IMR-90 (cell line): ENCODE results near the gene DPF1. TPM values are rescaled to one million over a fixed set of nuclear protein-coding genes. Genes with fewer than 3 reads are reported as not detected.
A peak's percentile ranks its signal among the peaks of the same experiment; 100 is the strongest.

Experiments
- ATAC-seq: fragments of 200-7000 bp; cut with Tn5 transposase; 2 replicates; pipeline ENCODE4 v1.9.1; 2020; ENCODE audit warnings: low read depth, mild to moderate bottlenecking, moderate library complexity
- BruUV-seq: library from RNA; stranded (reverse); fragments of 400-500 nt; replicated peaks from 2 replicates; lab custom pipeline; 2021; lab: Mats Ljungman, UMichigan
- CTCF ChIA-PET: fragments of 300-600 bp; formaldehyde crosslinking; extraction: SDS; loops from one replicate; lab custom pipeline; 2021; ENCODE audit warnings: antibody characterized with exemption; lab: Yijun Ruan, JAX
- POLR2A ChIA-PET: fragments of 300-600 bp; sonication (Branson Sonifier 250); formaldehyde crosslinking; loops from one replicate; lab custom pipeline; 2022; ENCODE audit warnings: antibody characterized with exemption; ENCODE audit not compliant: unreplicated experiment; lab: Charles Lee
- DNase-seq: peaks from one replicate; pipeline ENCODE4 v3.0.0; 2013
- H2AFZ ChIP-seq: replicated peaks from 2 replicates; pipeline ENCODE3; 2013; ENCODE audit warnings: low read length, mild to moderate bottlenecking; ENCODE audit not compliant: poor library complexity
- H2AK5ac ChIP-seq: 2 replicates; pipeline ENCODE4 v1.6.1; 2013; ENCODE audit warnings: low read depth, low read length, inconsistent platforms
- H2AK9ac ChIP-seq: replicated peaks from 2 replicates; pipeline ENCODE3; 2013; ENCODE audit warnings: mild to moderate bottlenecking, low read depth, low read length, moderate library complexity; ENCODE audit not compliant: poor library complexity
- H2BK120ac ChIP-seq: 2 replicates; pipeline ENCODE4 v1.6.1; 2013; ENCODE audit warnings: low read depth, low read length, inconsistent platforms
- H2BK15ac ChIP-seq: 3 replicates; pipeline ENCODE4 v1.6.1; 2013; ENCODE audit warnings: low read depth, low read length, inconsistent platforms
- H2BK20ac ChIP-seq: 2 replicates; pipeline ENCODE4 v1.6.1; 2013; ENCODE audit warnings: low read depth, mild to moderate bottlenecking, inconsistent platforms, low read length, moderate library complexity
- H2BK5ac ChIP-seq: 2 replicates; pipeline ENCODE4 v1.6.1; 2013; ENCODE audit warnings: mild to moderate bottlenecking, low read depth, low read length, inconsistent platforms; ENCODE audit not compliant: poor library complexity, severe bottlenecking
- H3K14ac ChIP-seq: replicated peaks from 2 replicates; pipeline ENCODE4 v1.6.1; 2013; ENCODE audit warnings: low read depth, low read length, inconsistent platforms
- H3K18ac ChIP-seq: 2 replicates; pipeline ENCODE4 v1.6.1; 2013; ENCODE audit warnings: low read depth, low read length, control low read depth
- H3K23ac ChIP-seq: 2 replicates; pipeline ENCODE4 v1.6.1; 2013; ENCODE audit warnings: low read depth, low read length, inconsistent platforms
- H3K27ac ChIP-seq: 2 replicates; pipeline ENCODE4 v1.5.1; 2013; ENCODE audit warnings: mild to moderate bottlenecking, control low read depth, low read length; ENCODE audit not compliant: insufficient read depth
- H3K27me3 ChIP-seq: 2 replicates; pipeline ENCODE4 v1.6.1; 2013; ENCODE audit warnings: low read length; ENCODE audit not compliant: control insufficient read depth, insufficient read depth
- H3K36me3 ChIP-seq: 2 replicates; pipeline ENCODE4 v1.6.1; 2013; ENCODE audit warnings: low read length, mixed read lengths; ENCODE audit not compliant: control insufficient read depth, insufficient read depth
- H3K4ac ChIP-seq: 2 replicates; pipeline ENCODE4 v1.6.1; 2013; ENCODE audit warnings: low read depth, low read length, inconsistent platforms
- H3K4me1 ChIP-seq: 2 replicates; pipeline ENCODE4 v1.6.1; 2013; ENCODE audit warnings: low read length, mixed read lengths; ENCODE audit not compliant: control insufficient read depth, insufficient read depth
- H3K4me2 ChIP-seq: 2 replicates; pipeline ENCODE4 v1.6.1; 2013; ENCODE audit warnings: low read depth, mild to moderate bottlenecking, control low read depth, low read length, moderate library complexity
- H3K4me3 ChIP-seq: 2 replicates; pipeline ENCODE4 v1.5.1; 2013; ENCODE audit warnings: low read depth, mild to moderate bottlenecking, control low read depth, low read length, moderate library complexity; ENCODE audit not compliant: insufficient read depth
- H3K56ac ChIP-seq: 2 replicates; pipeline ENCODE4 v1.6.1; 2013; ENCODE audit warnings: low read length, inconsistent platforms; ENCODE audit not compliant: insufficient read depth; ENCODE audit errors: extremely low read depth
- H3K79me1 ChIP-seq, 2 experiments: 2 replicates each; pipeline ENCODE4 v1.6.1; 2013; ENCODE audit warnings: low read length in 2 of 2, inconsistent platforms in 1 of 2, low read depth in 1 of 2
- H3K9ac ChIP-seq: 2 replicates; pipeline ENCODE4 v1.6.1; 2013; ENCODE audit warnings: low read depth, low read length, control low read depth
- H3K9me1 ChIP-seq: 2 replicates; pipeline ENCODE4 v1.6.1; 2013; ENCODE audit warnings: low read length, inconsistent platforms; ENCODE audit not compliant: insufficient read depth
- H3K9me3 ChIP-seq: 2 replicates; pipeline ENCODE4 v1.6.1; 2013; ENCODE audit warnings: low read length; ENCODE audit not compliant: control insufficient read depth, insufficient read depth
- H4K20me1 ChIP-seq: 2 replicates; pipeline ENCODE4 v1.6.1; 2013; ENCODE audit warnings: low read length, inconsistent platforms; ENCODE audit not compliant: insufficient read depth
- H4K5ac ChIP-seq: 2 replicates; pipeline ENCODE4 v1.6.1; 2013; ENCODE audit warnings: mild to moderate bottlenecking, low read depth, low read length, control low read depth
- H4K8ac ChIP-seq, 2 experiments: 2 replicates each; pipeline ENCODE4 v1.6.1; 2013; ENCODE audit warnings: low read depth in 2 of 2, low read length in 2 of 2, control low read depth in 1 of 2, inconsistent platforms in 1 of 2
- H4K91ac ChIP-seq: 2 replicates; pipeline ENCODE4 v1.6.1; 2013; ENCODE audit warnings: low read depth, low read length, inconsistent platforms; ENCODE audit not compliant: insufficient read depth
- FOS ChIP-seq: fragments of 150-350 bp; IDR thresholded peaks from 2 replicates; pipeline ENCODE4 v1.6.1; 2016; ENCODE audit warnings: low read depth, low read length
- MXI1 ChIP-seq: IDR thresholded peaks from 2 replicates; pipeline ENCODE4 v1.6.1; 2012; ENCODE audit warnings: low read depth, mild to moderate bottlenecking, low read length, moderate library complexity, borderline replicate concordance
- POLR2A ChIP-seq: IDR thresholded peaks from 2 replicates; pipeline ENCODE4 v1.6.1; 2012; ENCODE audit warnings: mild to moderate bottlenecking, low read depth, low read length
- RAD21 ChIP-seq: IDR thresholded peaks from 2 replicates; pipeline ENCODE4 v1.6.1; 2012; ENCODE audit warnings: low read length, improper control_type of control experiment
- RFX5 ChIP-seq: IDR thresholded peaks from 2 replicates; pipeline ENCODE4 v1.8.0; 2012; ENCODE audit warnings: low read depth, mild to moderate bottlenecking, low read length, moderate library complexity
- SMC3 ChIP-seq: fragments of 150-350 bp; IDR thresholded peaks from 2 replicates; pipeline ENCODE4 v1.6.1; 2016; ENCODE audit warnings: low read depth, mild to moderate bottlenecking, antibody characterized with exemption, low read length, moderate library complexity
- WGBS, 2 experiments: methylation state at CpG; one replicate each; pipeline versions ENCODE4 v1.1.5 to v1.1.7; 2013; ENCODE audit warnings: missing lambda C conversion rate in 2 of 2; ENCODE audit not compliant: insufficient read length in 1 of 2; ENCODE audit errors: extremely low coverage in 2 of 2; 5-methylcytosine and 5-hydroxymethylcytosine counted together
- dilution Hi-C: fragments of 300-500 bp; cut with HindIII; formaldehyde crosslinking; loops from one replicate; pipeline ENCODE4 v1.14.3; 2018; ENCODE audit warnings: low sequenced_read_pairs; ENCODE audit not compliant: unreplicated experiment
- in situ Hi-C: fragments of 300-500 bp; cut with MboI; formaldehyde crosslinking; loops from 3 replicates; pipeline ENCODE4 v1.14.3; 2019; ENCODE audit warnings: low sequenced_read_pairs, inconsistent platforms, mixed read lengths
- intact Hi-C: fragments of 100-400 bp; cut with micrococcal nuclease; formaldehyde crosslinking; loops from 2 replicates; pipeline ENCODE4 v1.10.0; 2022
- polyA plus RNA-seq, 3 experiments: library from polyadenylated mRNA; depleted of rRNA; stranded (reverse); fragments of >200 nt; gene quantifications; 2 replicates each; pipeline ENCODE4 v1.2.3, GENCODE V29; 2012; ENCODE audit warnings: low replicate concordance in 1 of 3
- total RNA-seq: library from RNA; depleted of rRNA; stranded (reverse); fragments of >200 nt; gene quantifications from 2 replicates; pipeline ENCODE4 v1.2.3, GENCODE V29; 2012

DPF1 gene
- total and polyA plus RNA-seq, 2 of the 4 experiments (the other 2 are of a cell fraction) = 3.2 to 5.5 TPM

DNA sequence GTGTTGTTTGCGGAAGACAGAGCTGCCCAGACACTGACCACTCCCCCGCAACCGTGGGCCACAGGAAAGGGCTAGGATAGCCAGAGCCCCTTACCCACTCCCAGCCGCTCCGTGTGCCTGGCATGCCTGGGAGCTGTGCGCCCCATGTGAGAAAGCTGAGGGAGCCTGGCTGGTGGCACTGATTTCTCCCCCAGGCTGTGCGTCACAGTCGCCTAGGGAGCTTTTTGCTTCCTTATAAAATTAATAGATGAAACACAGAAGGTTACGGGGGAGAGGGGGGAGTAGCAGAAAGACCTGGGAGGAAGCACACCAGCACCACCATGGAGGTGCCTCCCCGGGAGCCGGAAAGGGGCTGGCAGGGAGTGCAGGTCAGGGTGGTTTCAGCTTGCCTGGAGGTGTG lies 24.7 kb downstream of the DPF1 start:
- H3K9me3 ChIP-seq = no peaks in the 10 kb centered on the region
- H2BK120ac ChIP-seq = no peak overlapping the region
- no peaks in the 10 kb centered on the region for H3K4me1 ChIP-seq
- H3K23ac ChIP-seq = no peak overlapping the region
- no peak overlapping the region for H2BK5ac ChIP-seq
- WGBS, 2 experiments = no CpG with 5 or more reads among the region's 11 CpGs
- H3K27ac ChIP-seq = no peak overlapping the region
- no peaks in the 10 kb centered on the region for H3K27me3 ChIP-seq
- H4K8ac ChIP-seq = no peak overlapping the region
- no peak overlapping the region for H3K56ac ChIP-seq
- H3K4ac ChIP-seq = no peak overlapping the region
- no peak overlapping the region for H2BK15ac ChIP-seq
- TF ChIP-seq RAD21 = no peak
- no peak for TF ChIP-seq POLR2A
- no peak for TF ChIP-seq MXI1
- no peak for TF ChIP-seq SMC3
- no peak for TF ChIP-seq RFX5
- no peak for TF ChIP-seq FOS
- H4K91ac ChIP-seq = no peak overlapping the region
- no TSS peak for BruUV-seq
- intact Hi-C loops = no loop called here
- no peak overlapping the region for H4K5ac ChIP-seq
- H3K4me2 ChIP-seq = no peak overlapping the region
- H3K18ac ChIP-seq = no peak overlapping the region
- no peak overlapping the region for H2AK5ac ChIP-seq
- H3K4me3 ChIP-seq = no peak overlapping the region
- ATAC-seq = no peak
- ChIA-PET POLR2A (no interaction called here), CTCF (no interaction called here)
- no peak overlapping the region for H2AK9ac ChIP-seq
- no peak overlapping the region for H3K14ac ChIP-seq
- peaks cover 0 to 5% of the 10 kb centered on the region in 2 experiments; a peak in 1 of 4 replicates for H3K79me1 ChIP-seq
- H2BK20ac ChIP-seq = no peak overlapping the region
- H3K9ac ChIP-seq = no peak overlapping the region
- peaks cover 6% of the 10 kb centered on the region; the same call in 1 of the 2 replicates for H3K9me1 ChIP-seq
- H4K20me1 ChIP-seq = no peaks in the 10 kb centered on the region
- dilution Hi-C loops = no loop called here
- in situ Hi-C loops = no loop called here
- H2AFZ ChIP-seq = peak overlapping the region; percentile 23
- H3K36me3 ChIP-seq = peaks cover 18% of the 10 kb centered on the region
- no peak for DNase-seq
